ENCODE results near the gene NTM.

GRCh38 chr11:131486100-131486499 lies 115.7 kb downstream of the NTM start:
- TF ChIP-seq, protein P1, sequence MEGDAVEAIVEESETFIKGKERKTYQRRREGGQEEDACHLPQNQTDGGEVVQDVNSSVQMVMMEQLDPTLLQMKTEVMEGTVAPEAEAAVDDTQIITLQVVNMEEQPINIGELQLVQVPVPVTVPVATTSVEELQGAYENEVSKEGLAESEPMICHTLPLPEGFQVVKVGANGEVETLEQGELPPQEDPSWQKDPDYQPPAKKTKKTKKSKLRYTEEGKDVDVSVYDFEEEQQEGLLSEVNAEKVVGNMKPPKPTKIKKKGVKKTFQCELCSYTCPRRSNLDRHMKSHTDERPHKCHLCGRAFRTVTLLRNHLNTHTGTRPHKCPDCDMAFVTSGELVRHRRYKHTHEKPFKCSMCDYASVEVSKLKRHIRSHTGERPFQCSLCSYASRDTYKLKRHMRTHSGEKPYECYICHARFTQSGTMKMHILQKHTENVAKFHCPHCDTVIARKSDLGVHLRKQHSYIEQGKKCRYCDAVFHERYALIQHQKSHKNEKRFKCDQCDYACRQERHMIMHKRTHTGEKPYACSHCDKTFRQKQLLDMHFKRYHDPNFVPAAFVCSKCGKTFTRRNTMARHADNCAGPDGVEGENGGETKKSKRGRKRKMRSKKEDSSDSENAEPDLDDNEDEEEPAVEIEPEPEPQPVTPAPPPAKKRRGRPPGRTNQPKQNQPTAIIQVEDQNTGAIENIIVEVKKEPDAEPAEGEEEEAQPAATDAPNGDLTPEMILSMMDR (IDR thresholded peaks at IDR 0.05 in 2 of 3, conservative IDR thresholded peaks at IDR 0.05 in 1 of 3; ENCODE audit: borderline replicate concordance in 1 of 3, insufficient read depth in 1 of 3, low read depth in 2 of 3, low read length in 2 of 3), result no peak
- no peak for TF ChIP-seq RAD21 (IDR thresholded peaks at IDR 0.05; ENCODE audit: low read depth)
- TF ChIP-seq TCF7L2 (IDR thresholded peaks at IDR 0.05; ENCODE audit: borderline replicate concordance, extremely low read depth, insufficient read depth, insufficient read length), result no peak
- no peak for TF ChIP-seq EZH2 (IDR thresholded peaks at IDR 0.05)

Measured in HCT116 (cell line).